Measurements from ENCODE around the gene B4GALT2.

B4GALT2 gene

DNA sequence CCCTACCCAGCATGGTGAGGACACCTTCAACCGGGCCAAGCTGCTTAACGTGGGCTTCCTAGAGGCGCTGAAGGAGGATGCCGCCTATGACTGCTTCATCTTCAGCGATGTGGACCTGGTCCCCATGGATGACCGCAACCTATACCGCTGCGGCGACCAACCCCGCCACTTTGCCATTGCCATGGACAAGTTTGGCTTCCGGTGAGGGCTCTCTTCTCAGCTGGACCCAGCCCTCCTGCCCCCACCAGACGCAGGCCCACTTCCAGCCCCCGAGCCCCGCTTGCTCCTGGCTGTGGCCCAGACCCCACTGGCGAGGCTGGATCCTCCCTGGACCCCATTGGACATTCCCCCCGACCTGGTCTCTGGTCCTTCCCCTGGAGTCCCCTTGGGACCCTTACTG is 5.8 kb downstream of the B4GALT2 start:
- no peak for DNase-seq (ENCODE audit: low read depth)

- DNase-seq (ENCODE audit: low read depth) = no peak
These were observed 7.1 kb downstream of the B4GALT2 start for GRCh38 chr1:43985984-43986595.

DNA sequence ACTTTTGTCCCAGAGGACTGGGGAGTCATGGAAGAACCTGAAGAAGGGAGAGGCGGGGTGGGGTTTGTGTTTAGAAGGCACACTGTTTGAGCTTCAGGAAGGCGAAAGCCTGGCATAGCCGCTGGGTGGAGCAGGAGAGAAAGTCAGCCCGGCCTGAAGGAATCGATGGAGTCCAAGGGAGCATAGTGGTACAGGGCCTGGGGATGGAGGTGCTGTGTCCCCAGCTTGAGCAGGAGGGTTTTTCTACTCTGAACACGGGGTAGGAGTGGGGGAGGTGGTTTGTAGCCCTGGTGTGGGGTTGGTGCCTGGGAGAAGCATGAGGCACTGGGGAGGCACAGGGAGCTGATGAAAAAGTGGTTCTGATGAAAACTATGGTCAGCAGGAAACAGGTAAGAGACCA is 7.7 kb downstream of the B4GALT2 start:
- DNase-seq (ENCODE audit: low read depth) = no peak

DNA sequence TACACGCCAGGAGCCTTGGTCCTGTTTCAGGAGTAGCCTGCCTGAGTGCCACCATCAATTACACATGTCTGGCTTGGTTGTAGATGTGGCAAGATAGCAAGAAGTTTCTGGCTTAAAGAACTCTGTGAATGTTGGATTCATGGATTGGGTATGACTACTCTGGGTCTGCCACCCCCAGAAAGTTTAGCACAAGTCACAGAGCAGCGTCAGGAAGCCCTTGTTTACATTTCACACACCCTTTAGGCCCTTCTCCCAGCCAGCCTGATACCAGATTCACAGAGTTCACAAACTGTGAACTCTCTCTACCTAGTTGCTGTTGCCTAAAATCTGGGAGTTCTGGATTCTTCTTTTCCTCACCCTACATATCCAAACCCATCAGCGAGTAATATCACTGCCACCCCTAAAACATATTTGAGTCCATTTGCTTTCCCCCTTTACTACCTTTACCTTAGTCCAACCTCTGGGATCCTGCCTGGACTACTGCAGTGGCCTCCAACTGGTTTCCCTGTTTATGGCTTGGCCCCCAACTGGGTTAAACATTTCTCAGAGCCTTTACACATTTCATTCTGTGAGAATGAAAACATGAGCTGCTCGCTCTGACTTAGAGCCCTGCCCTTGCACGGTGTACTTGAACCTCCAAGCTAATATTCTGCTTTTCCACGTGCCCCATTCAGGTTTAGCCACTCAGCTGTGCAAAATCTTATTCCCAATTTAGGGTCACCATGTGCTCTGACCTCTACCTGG is 8.3 kb downstream of the B4GALT2 start:
- DNase-seq (ENCODE audit: low read depth) = no peak

DNA sequence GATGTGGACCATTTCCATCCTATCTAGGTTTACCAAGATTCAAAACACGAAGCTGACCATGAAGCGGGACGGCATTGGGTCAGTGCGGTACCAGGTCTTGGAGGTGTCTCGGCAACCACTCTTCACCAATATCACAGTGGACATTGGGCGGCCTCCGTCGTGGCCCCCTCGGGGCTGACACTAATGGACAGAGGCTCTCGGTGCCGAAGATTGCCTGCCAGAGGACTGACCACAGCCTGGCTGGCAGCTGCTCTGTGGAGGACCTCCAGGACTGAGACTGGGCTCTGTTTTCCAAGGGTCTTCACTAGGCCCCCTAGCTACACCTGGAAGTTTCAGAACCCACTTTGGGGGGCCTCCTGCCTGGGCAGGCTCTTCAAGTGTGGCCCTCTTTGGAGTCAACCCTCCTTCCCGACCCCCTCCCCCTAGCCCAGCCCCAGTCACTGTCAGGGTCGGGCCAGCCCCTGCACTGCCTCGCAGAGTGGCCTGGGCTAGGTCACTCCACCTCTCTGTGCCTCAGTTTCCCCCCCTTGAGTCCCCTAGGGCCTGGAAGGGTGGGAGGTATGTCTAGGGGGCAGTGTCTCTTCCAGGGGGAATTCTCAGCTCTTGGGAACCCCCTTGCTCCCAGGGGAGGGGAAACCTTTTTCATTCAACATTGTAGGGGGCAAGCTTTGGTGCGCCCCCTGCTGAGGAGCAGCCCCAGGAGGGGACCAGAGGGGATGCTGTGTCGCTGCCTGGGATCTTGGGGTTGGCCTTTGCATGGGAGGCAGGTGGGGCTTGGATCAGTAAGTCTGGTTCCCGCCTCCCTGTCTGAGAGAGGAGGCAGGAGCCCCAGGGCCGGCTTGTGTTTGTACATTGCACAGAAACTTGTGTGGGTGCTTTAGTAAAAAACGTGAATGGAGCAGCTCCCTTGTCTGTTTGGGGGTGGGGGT is 11.5 kb downstream of the B4GALT2 start:
- no peak for DNase-seq (ENCODE audit: low read depth)

DNA sequence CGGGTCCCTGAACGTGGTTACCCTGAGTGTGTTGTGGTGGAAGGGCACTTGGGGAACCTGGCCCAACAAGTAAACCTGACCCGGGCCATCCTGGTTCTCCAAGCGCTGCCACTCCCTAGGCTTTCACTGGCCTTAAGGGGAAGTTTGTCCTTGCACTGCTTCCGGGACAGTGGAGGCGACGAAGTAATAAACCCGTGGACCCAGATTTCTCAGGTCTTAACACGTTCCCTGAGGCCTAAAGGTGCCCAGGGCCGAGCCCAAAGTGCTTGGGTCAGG is 12.1 kb downstream of the B4GALT2 start:
- no peak for DNase-seq (ENCODE audit: low read depth)

- DNase-seq (ENCODE audit: low read depth) = peak; percentile 65
These were observed 12.6 kb downstream of the B4GALT2 start, which contains the start of gene CCDC24 for GRCh38 chr1:43991476-43992231. TSS of gene CCDC24 (plus strand) at chr1:43991599. CDS start at chr1:43991879, 280 bp downstream.

GRCh38 chr1:43992232-43992995 is 13.4 kb downstream of the B4GALT2 start:
- DNase-seq (ENCODE audit: low read depth) = no peak

DNA sequence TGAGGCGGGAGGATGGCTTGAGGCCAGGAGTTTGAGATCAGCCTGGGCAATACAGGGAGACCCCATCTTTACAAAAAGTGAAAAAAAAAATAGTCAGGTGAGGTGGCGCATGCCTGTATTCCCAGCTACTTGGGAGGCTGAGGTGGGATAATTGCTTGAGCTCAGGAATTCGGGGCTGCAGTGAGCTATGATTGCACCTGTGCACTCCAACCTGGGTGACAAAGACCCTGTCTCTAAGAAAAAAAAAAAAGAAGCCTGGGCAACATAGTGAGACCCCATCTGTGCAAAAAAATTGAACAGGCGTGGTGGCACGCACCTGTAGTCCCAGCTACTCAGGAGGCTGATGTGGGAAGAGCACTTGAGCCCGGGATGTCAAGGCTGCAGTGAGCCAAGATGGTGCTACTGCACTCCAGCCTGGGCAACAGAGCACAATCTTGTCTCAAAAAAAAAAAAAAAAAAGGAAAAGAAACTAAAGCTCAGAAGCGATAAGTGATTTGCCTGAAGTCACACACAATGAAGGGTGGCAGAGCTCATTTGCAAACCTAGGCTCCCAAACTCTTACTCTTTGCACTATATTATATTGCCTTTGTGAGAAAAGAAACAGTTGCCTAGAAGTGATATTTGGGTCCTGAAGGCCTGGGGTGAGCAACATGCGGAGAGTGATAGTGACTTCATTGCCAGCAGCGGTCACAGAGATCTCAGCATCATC is 14.3 kb downstream of the B4GALT2 start:
- DNase-seq (ENCODE audit: low read depth) = no peak

DNA sequence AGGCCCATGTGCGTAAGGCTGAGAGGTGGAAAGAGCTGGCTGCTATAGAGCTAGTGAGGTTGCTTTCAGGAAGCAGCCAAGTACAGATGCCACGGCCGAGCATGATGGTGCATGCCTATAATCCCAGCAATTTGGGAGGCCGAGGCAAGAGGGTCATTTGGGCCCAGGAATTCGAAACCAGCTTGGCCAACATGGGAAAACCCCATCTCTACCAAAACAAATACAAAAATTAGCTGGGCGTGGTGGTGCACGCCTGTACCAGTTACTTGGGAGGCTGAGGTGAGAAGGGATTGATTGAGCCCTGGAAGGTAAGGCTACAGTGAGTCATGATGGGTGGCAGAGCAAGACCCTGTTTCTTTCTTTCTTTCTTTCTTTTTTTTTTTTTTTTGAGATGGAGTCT is 15.1 kb downstream of the B4GALT2 start:
- no peak for DNase-seq (ENCODE audit: low read depth)

- no peak for DNase-seq (ENCODE audit: low read depth)
These were observed 16.1 kb downstream of the B4GALT2 start for GRCh38 chr1:43994794-43995790.

GRCh38 chr1:43995984-43996732 is 17.1 kb downstream of the B4GALT2 start:
- DNase-seq (ENCODE audit: low read depth) = no peak

GRCh38 chr1:43996733-43997115 is 17.7 kb downstream of the B4GALT2 start:
- DNase-seq (ENCODE audit: low read depth) = no peak

DNA sequence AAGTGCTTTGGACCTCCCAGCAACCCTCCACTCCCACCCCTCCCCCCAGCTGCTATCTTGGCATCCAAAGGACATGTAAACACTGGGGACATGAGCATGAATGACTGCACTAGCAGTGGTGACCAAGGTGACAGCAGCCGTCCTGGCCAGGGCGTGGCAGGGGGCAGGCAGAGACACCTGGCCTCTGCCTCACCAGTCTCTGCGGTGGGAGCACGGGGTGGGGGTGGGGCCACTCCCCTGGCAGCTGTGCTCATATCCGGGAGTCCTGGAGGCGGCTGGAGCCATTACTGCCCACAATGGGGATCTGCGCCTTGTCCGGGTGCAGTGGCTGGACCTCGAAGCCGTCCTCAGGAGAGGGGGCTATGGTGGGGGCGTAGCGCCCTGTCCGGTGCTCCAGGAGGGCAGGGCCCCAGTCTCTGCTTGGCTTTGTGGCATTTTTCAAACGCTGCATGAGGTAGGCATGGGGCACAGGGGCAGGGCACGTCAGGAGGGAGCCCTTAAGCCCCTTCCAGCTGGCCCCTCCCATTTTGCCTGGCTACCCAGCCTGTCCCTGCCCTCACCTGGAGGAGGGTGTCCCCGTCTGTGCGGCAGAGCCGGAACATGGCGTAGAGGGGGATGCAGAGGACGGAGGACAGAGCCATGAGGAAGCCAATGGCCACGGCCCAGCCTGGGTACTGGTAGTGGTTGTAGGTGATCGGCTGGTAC is 18.4 kb downstream of the B4GALT2 start:
- DNase-seq (ENCODE audit: low read depth) = no peak

GRCh38 chr1:43998000-43998378 is 19.0 kb downstream of the B4GALT2 start:
- no peak for DNase-seq (ENCODE audit: low read depth)

DNA sequence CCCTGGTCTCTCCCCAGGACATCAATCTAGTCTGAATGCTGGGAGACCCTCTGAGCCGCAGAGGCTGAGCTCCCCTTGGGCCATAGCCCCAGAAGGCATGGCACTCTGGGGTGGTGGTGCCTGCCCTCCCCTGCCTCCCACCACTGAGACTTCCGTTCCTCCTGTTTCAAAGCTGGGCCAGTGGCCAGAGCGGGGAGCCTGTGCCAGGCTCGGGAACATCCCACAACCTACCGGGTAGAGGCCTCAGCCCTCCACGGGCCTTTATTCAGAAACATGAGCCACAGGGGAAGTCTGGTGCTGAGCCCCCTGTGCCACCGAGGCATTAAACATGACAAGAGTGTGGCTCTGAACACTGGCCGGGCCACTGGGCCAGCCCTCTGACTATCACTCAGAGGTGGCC is 20.4 kb downstream of the B4GALT2 start:
- DNase-seq (ENCODE audit: low read depth) = no peak

DNA sequence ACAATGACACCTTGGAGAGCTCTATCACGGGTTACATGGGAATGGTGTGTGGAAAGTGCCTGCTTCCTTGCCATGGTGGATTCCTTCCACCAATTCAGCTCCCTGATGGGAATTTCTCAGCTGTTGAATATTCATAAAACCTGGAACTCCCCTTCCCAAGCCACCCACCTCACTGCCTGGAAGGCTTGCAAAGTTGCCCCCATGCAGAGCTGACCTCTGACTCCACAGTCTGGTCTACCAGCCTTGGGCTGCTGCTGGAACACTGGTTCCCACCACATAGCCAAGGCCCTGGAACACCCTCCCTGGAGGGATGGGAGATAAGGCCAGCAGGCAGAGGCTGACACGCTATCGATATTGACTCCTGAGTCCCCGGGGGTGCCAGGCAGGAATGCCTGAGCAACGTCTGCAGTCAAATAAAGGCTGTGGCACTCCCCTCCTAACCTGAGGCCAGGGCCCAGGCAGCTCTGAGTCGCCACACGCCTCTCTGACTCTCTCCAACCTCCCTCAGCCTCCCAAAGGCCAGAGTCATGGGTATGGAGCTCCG is 21.2 kb downstream of the B4GALT2 start:
- DNase-seq (ENCODE audit: low read depth) = no peak

GRCh38 chr1:44002165-44002564 is 23.2 kb downstream of the B4GALT2 start:
- DNase-seq (ENCODE audit: low read depth) = no peak
